ENCODE measurements around the gene CNOT9. TPM values are rescaled to one million over a fixed set of nuclear protein-coding genes. Genes with fewer than 3 reads are reported as not detected.

CNOT9 gene
- total RNA-seq, 4 donors from 2014 or later: 35.7 to 88.7 (median 57.9) TPM

- ATAC-seq (ENCODE audit: low FRiP score) (peak; percentile 83), DNase-seq (ENCODE audit: low spot score) (no peak)
- TF ChIP-seq, protein P1, sequence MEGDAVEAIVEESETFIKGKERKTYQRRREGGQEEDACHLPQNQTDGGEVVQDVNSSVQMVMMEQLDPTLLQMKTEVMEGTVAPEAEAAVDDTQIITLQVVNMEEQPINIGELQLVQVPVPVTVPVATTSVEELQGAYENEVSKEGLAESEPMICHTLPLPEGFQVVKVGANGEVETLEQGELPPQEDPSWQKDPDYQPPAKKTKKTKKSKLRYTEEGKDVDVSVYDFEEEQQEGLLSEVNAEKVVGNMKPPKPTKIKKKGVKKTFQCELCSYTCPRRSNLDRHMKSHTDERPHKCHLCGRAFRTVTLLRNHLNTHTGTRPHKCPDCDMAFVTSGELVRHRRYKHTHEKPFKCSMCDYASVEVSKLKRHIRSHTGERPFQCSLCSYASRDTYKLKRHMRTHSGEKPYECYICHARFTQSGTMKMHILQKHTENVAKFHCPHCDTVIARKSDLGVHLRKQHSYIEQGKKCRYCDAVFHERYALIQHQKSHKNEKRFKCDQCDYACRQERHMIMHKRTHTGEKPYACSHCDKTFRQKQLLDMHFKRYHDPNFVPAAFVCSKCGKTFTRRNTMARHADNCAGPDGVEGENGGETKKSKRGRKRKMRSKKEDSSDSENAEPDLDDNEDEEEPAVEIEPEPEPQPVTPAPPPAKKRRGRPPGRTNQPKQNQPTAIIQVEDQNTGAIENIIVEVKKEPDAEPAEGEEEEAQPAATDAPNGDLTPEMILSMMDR (IDR thresholded peaks at IDR 0.05): no peak
Measured at GRCh38 chr2:218607436-218608115, 38.9 kb downstream of the CNOT9 start, which contains the start of gene PLCD4. TSS of gene PLCD4 (plus strand) at chr2:218607899. CDS start at chr2:218615740, 7,841 bp downstream.

DNA sequence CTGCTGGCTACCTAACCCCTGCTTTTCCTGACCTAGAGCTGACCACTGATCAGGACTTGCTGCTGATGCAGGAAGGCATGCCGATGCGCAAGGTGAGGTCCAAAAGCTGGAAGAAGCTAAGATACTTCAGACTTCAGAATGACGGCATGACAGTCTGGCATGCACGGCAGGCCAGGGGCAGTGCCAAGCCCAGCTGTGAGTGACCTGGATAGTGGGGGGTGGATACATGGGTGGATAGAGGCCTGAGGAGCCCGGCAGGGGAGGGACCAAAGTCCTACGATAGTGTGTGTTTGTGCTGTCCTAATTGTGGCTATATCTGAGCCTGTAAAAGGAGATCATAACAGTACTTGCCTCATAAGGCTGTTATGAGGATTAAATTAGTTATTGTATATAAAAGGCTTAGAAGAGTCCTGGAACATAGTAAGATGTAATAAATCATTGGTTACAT lies 47.3 kb downstream of the CNOT9 start:
- TF ChIP-seq, protein P1 (IDR thresholded peaks at IDR 0.05): no peak
- no peak for ATAC-seq (ENCODE audit: low FRiP score)
- no peak for DNase-seq (ENCODE audit: low spot score)

DNA sequence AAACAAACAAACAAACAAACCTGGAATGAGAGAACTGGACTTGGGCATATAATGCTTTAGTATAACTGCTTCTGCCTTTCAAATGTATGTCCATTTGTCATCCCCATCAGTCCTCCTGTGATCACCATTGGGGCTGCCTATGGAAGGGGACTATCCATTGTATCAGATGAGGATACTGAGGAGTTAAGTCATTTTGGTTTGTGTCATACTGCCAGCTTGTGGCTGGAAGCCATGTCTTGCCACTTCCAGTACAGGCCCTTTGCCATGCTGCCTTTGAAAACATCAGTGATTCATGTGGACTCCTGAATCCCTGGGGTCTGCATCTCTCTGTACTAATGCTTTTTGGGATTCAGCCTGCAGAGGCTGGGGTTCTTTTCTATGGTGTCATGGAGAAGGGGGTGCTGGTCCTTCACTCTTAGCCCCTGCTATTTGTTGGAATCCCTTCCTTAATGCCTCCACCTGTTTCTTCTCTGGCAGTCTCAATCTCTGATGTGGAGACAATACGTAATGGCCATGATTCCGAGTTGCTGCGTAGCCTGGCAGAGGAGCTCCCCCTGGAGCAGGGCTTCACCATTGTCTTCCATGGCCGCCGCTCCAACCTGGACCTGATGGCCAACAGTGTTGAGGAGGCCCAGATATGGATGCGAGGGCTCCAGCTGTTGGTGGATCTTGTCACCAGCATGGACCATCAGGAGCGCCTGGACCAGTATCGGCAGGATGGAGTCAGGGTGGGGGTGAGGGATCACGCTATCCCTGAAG lies 49.6 kb downstream of the CNOT9 start:
- TF ChIP-seq, protein P1 (IDR thresholded peaks at IDR 0.05): no peak
- ATAC-seq (ENCODE audit: low FRiP score): no peak
- no peak for DNase-seq (ENCODE audit: low spot score)

DNA sequence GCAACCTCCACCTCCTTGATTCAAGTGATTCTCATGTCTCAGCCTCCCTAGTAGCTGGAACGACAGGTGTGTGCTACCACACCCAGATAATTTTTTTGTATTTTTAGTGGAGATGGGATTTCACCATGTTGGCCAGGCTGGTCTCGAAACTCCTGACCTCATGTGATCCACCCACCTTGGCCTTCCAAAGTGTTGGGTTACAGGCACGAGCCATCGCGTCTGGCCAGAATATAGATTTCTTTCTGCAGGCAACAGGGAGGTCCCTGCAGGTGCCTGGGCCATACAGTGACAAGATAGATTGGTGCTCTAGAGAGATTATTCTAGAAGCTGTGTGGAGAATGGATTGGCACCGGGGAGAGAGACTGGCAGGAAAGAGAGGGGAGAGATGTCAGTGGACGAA lies 52.4 kb downstream of the CNOT9 start:
- TF ChIP-seq, protein P1 (IDR thresholded peaks at IDR 0.05): no peak
- ATAC-seq (ENCODE audit: low FRiP score): no peak
- no peak for DNase-seq (ENCODE audit: low spot score)

DNA sequence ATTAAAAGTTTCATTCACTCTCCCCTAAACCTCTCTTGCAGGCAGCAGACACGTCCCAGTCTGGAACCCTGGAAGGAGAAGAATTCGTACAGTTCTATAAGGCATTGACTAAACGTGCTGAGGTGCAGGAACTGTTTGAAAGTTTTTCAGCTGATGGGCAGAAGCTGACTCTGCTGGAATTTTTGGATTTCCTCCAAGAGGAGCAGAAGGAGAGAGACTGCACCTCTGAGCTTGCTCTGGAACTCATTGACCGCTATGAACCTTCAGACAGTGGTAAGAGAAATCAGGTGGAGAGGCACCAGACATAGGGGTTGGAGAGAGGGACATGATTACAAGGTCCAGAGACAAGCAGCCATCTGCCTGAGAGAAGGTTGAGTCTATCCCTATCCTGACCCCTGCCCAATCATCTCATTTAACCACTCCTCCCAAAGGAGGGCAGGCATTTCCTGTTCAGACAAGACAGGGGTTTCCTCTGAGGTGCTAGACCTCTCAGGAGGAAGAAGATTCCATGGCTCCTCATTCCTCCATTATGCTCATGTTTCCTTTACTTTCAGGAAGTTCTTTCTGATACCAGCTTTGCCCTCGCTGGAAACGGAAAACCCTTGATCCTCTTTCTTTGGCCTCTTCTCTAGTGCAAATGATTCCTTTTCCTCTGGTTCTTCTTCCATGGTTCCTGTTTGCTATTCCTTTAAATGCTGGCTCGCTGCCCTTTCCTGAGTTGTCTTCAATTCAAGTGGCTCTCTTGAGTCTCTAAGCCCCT lies 54.1 kb downstream of the CNOT9 start:
- DNase-seq (ENCODE audit: low spot score) (no peak), ATAC-seq (ENCODE audit: low FRiP score) (no peak)
- TF ChIP-seq, protein P1 (IDR thresholded peaks at IDR 0.05): no peak

DNA sequence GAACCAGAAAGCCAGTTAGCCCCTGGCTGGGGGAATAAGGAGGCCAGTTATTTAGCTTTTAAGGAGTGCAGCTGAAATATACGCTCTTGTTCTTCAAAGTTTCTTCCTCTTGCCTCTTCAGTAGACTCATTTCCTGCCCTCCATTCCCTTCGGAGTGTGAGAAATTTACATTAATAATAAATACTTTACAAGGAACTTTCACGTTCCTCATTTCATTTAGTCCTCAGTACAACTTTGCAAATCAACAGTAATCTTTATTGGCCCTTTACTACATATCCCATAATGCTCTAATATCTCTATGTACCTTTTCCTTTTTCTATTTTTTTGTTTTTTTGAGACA lies 54.7 kb downstream of the CNOT9 start:
- TF ChIP-seq, protein P1 (IDR thresholded peaks at IDR 0.05): no peak
- ATAC-seq (ENCODE audit: low FRiP score) (no peak), DNase-seq (ENCODE audit: low spot score) (no peak)

Data from omental fat pad (tissue), 4 donors.